Camera-type eye (tissue), 1 donor: Measurements from ENCODE around the gene NUTM2F. TPM values are rescaled to one million over a fixed set of nuclear protein-coding genes. Genes with fewer than 3 reads are reported as not detected.

Experiments used
- total RNA-seq: library from RNA; depleted of rRNA; stranded (reverse); fragments of >200 nt; gene quantifications from one replicate; pipeline ENCODE4 v1.2.3, GENCODE V29; 2014

NUTM2F gene, protein sequence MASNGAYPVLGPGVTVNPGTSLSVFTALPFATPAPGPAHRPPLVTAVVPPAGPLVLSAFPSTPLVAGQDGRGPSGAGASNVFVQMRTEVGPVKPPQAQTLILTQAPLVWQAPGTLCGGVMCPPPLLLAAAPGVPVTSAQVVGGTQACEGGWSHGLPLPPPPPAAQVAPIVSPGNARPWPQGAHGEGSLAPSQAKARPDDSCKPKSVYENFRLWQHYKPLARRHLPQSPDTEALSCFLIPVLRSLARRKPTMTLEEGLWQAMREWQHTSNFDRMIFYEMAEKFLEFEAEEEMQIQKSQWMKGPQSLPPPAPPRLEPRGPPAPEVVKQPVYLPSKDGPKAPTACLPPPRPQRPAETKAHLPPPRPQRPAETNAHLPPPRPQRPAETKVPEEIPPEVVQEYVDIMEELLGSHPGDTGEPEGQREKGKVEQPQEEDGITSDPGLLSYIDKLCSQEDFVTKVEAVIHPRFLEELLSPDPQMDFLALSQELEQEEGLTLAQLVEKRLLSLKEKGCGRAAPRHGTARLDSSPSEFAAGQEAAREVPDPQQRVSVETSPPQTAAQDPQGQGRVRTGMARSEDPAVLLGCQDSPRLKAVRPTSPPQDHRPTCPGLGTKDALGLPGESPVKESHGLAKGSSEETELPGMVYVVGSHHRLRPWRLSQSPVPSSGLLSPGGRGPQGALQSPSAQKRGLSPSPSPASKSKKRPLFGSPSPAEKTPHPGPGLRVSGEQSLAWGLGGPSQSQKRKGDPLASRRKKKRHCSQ
- not detected for total RNA-seq

DNA sequence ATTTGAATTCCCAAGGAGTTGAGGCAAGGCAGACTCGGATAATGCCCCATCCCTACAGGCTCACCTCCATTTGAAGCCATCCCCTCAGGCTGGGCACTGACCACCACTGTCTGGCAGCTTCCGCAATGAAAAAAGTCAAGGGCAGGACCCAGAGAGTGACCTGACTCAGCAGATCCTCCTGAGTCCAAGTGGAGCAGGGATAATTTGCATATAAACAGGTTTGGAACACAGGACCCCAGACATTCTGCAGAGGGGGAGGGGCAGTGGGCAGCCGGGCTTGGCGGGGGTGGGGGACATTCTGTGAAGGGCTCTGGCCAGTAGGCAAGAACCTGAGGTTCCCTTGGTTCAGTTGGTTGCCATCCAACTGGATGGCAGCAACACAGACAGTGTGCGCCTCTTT lies at the start of gene NUTM2F:
Gene NUTM2F, minus strand, starts transcription at position 101 of the 400 bp plus-strand sequence. Its CDS starts 21 bp downstream, at position 80.

Other genes starting within 250 kb of the NUTM2F start
- gene PTPDC1, start 244.2 kb downstream of the NUTM2F start, total RNA-seq, result 21.9 TPM
- 11.0 TPM for gene ZNF169, start 69.3 kb downstream of the NUTM2F start, total RNA-seq
- gene PCAT7, start 226.4 kb upstream of the NUTM2F start, total RNA-seq, result not detected